ENCODE measurements around the gene PROCA1. TPM values are rescaled to one million over a fixed set of nuclear protein-coding genes. Genes with fewer than 3 reads are reported as not detected.

The PROCA1 gene, protein sequence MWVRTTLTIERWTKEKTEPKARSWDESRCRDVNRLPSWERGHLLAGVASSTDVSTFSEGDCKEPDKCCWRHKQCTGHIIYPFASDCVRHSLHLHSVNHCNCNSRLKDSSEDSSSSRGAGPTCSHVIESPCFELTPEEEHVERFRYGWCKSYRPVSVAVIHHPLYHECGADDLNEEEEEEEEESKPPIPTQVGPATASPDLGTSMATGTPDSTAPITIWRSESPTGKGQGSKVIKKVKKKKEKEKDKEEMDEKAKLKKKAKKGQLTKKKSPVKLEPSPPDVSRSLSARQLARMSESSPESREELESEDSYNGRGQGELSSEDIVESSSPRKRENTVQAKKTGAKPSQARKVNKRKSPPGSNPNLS
- 1.0 to 1.7 TPM (median 1.1 TPM) in 5 replicates for total RNA-seq (2022; extraction: Qiagen RNA extraction; ENCODE audit: low read depth)

DNA sequence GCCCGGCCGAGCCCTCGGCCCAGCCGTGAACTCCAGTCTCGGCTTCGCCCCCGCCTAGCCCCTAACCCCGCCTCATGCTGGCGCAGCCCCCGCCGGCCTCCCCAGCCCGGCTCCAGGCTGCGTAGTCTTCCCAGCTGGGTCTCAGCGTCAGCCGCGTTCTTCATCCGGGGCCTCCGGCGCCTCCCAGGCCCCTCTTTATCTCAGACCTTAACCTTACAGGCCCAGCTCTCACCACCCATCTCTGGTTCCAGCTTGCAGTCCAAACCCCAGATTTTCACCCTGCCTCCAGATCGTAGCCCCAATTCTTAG, at the start of gene PROCA1:
PROCA1 (minus strand) TSS at position 166 of the 309 bp plus-strand sequence. CDS start 228 bp downstream, outside the sequence.

GRCh38 chr17:28743243-28744103, 31.8 kb upstream of the PROCA1 start, which contains the start of gene TRAF4:
TSS of gene TRAF4 (plus strand) at chr17:28744011. CDS start at chr17:28744113, 102 bp downstream.

DNA sequence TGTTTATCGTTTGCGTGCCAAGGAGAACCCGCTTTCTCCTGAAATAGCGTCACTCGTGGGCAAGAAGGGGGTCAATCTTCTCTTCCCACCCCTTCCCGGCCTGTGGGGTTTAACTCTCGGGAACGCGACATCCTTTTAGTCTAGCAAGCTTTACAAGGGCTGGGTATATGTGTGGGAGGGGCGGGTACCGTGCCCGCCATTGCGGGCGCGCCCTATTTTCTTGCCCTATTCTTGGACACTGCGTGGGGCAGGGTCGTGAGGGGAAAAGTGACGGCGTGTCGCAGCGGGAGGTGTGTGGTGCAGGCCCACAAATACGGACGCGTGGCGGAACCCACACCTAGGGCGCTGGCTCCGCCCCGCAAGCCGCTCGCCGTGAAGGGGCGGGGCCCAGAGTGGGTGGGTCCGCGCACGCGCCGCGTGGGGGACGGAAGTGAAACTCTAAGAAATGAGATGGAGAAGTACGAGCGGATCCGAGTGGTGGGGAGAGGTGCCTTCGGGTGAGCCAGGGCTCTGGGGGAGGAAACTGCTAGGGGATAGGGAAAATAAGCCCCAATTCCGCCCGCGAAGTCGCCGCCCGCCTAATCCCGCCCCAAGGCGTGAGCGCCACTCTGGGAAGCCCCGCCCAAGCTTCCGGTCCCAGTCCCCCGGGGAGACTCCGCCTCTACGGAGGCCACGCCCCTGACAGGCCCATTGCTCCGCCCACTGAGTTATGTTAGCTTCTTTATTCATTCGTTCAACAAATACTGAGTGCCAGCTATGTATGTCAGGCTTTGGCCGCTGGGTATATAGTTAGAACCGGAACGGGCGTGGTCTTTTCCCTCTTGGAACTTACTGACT, 16.9 kb upstream of the PROCA1 start, which contains the start of gene NEK8:
NEK8 (plus strand) TSS at position 425 of the 837 bp plus-strand sequence; CDS start at position 451, 26 bp downstream.

GRCh38 chr17:28726226-28726626, 14.5 kb upstream of the PROCA1 start, which contains the start of gene TLCD1:
TSS of gene TLCD1 (minus strand) at chr17:28726233. CDS start at chr17:28726097, 136 bp downstream.

GRCh38 chr17:28717578-28718332, 6.1 kb upstream of the PROCA1 start, which contains the start of gene RAB34:
TSS of gene RAB34 (minus strand) at chr17:28717868. CDS start at chr17:28717266, 602 bp downstream.

DNA sequence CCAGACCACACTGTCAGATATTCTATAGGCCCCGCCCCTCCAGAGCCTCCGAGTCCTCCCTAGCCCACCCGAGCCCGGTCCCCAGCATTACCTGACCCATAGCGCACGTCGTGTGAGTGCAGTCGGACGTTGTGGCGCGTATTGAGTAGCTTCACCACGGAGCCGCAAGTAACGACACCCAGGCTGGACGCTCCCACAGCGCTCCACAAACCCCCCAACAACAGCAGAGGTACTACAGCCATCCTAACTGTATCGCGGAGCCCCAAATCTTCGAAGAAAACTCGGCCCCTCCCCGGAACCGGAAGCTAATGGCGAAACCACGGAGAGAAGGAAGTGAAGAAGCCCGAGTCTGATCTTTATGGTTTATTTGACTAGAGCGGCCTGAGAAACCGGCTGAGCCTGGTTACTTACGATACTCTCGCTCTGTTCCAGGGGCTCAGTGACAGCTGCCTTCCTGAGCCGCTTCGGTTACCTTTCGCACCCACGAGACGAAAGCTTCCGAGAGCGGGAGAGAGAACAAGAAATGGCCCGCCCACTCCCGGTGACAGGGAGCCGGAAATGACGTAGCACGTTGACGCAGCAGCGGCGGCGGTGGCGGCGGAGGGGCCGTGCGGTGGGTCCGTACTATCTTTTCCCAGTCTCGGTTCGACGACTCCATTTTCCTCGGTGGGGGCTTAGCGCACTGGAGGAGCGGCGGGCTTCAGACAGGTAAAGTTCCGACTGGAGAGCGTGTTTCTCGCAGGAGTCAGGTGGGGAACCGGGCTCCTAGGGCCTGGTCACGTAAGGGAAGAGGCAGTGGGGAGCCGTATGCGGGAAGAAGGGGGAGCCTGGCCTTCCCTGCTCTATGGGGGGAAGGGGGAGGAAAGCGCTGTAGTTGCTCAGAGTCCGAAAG, 49.8 kb downstream of the PROCA1 start, which contains the start of the genes SDF2 and SUPT6H:
SDF2 (minus strand) TSS at position 272 of the 892 bp plus-strand sequence; CDS start at position 242, 30 bp downstream.
SUPT6H (plus strand) TSS at position 571 of the 892 bp plus-strand sequence. CDS start 11,197 bp downstream, outside the sequence.

Other genes with a start within 250 kb of the PROCA1 start
- 0.06 to 0.12 TPM (median 0.09 TPM) in 5 replicates for gene SLC13A2, start 238.2 kb downstream of the PROCA1 start, total RNA-seq (2022; extraction: Qiagen RNA extraction; ENCODE audit: low read depth)
- gene FOXN1, start 205.5 kb downstream of the PROCA1 start, total RNA-seq (2022; extraction: Qiagen RNA extraction; ENCODE audit: low read depth) = 0.02 to 0.05 TPM (median 0.03 TPM) in 3 of 5 replicates, not detected in the others
- 26.3 to 34.7 TPM (median 29.9 TPM) in 5 replicates for gene UNC119, start 159.3 kb downstream of the PROCA1 start, total RNA-seq (2022; extraction: Qiagen RNA extraction; ENCODE audit: low read depth)
- 57.3 to 64.3 TPM (median 61.4 TPM) in 5 replicates for gene PIGS, start 140.4 kb downstream of the PROCA1 start, total RNA-seq (2022; extraction: Qiagen RNA extraction; ENCODE audit: low read depth)
- 1.4 to 2.3 TPM (median 1.8 TPM) in 5 replicates for gene ALDOC, start 135.0 kb downstream of the PROCA1 start, total RNA-seq (2022; extraction: Qiagen RNA extraction; ENCODE audit: low read depth)
- gene SPAG5, start 112.9 kb downstream of the PROCA1 start, total RNA-seq (2022; extraction: Qiagen RNA extraction; ENCODE audit: low read depth) = 77.8 to 88.5 TPM (median 81.4 TPM) in 5 replicates
- 3.8 to 7.0 TPM (median 6.0 TPM) in 5 replicates for gene RSKR, start 97.7 kb downstream of the PROCA1 start, total RNA-seq (2022; extraction: Qiagen RNA extraction; ENCODE audit: low read depth)
- 58.3 to 71.6 TPM (median 70.6 TPM) in 5 replicates for gene BLTP2, start 66.7 kb downstream of the PROCA1 start, total RNA-seq (2022; extraction: Qiagen RNA extraction; ENCODE audit: low read depth)
- 86.5 to 94.5 TPM (median 88.1 TPM) in 5 replicates for gene SDF2, start 50.0 kb downstream of the PROCA1 start, total RNA-seq (2022; extraction: Qiagen RNA extraction; ENCODE audit: low read depth)
- gene SUPT6H, start 49.7 kb downstream of the PROCA1 start, total RNA-seq (2022; extraction: Qiagen RNA extraction; ENCODE audit: low read depth) = 74.5 to 78.6 TPM (median 77.8 TPM) in 5 replicates
- gene RAB34, start 6.0 kb upstream of the PROCA1 start, total RNA-seq (2022; extraction: Qiagen RNA extraction; ENCODE audit: low read depth) = 233 to 267 TPM (median 261 TPM) in 5 replicates
- gene RPL23A, start 8.1 kb upstream of the PROCA1 start, total RNA-seq (2022; extraction: Qiagen RNA extraction; ENCODE audit: low read depth) = 1,965 to 2,250 TPM (median 2,168 TPM) in 5 replicates
- gene TLCD1, start 14.3 kb upstream of the PROCA1 start, total RNA-seq (2022; extraction: Qiagen RNA extraction; ENCODE audit: low read depth) = 31.2 to 50.8 TPM (median 45.6 TPM) in 5 replicates
- 4.1 to 4.9 TPM (median 4.5 TPM) in 5 replicates for gene NEK8, start 16.9 kb upstream of the PROCA1 start, total RNA-seq (2022; extraction: Qiagen RNA extraction; ENCODE audit: low read depth)
- gene TRAF4, start 32.1 kb upstream of the PROCA1 start, total RNA-seq (2022; extraction: Qiagen RNA extraction; ENCODE audit: low read depth) = 70.5 to 86.4 TPM (median 76.4 TPM) in 5 replicates
- gene FAM222B, start 130.9 kb upstream of the PROCA1 start, total RNA-seq (2022; extraction: Qiagen RNA extraction; ENCODE audit: low read depth) = 19.4 to 22.2 TPM (median 21.7 TPM) in 5 replicates
- 83.5 to 92.0 TPM (median 85.0 TPM) in 5 replicates for gene ERAL1, start 143.1 kb upstream of the PROCA1 start, total RNA-seq (2022; extraction: Qiagen RNA extraction; ENCODE audit: low read depth)
- gene FLOT2, start 185.8 kb upstream of the PROCA1 start, total RNA-seq (2022; extraction: Qiagen RNA extraction; ENCODE audit: low read depth) = 71.6 to 82.0 TPM (median 73.7 TPM) in 5 replicates
- 4.4 to 6.1 TPM (median 5.4 TPM) in 5 replicates for gene DHRS13, start 191.2 kb upstream of the PROCA1 start, total RNA-seq (2022; extraction: Qiagen RNA extraction; ENCODE audit: low read depth)
- 32.0 to 42.7 TPM (median 34.3 TPM) in 5 replicates for gene PHF12, start 239.6 kb upstream of the PROCA1 start, total RNA-seq (2022; extraction: Qiagen RNA extraction; ENCODE audit: low read depth)

Data from A549 treated with DMSO at 1 μM for 4 hours (cell line).